ENCODE results near the gene RNU4-1.

Gene RNU4-1

DNA sequence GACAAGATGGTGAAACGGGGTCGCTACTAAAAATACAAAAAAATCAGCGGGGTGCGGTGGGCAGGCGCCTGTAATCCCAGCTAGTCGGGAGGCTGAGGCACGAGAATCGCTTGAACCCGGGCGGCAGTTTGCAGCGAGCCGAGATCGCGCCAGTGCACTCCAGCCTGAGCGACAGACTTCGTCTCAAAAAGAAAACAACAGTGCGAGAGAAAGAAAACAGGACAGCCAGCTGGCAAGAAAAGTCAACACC lies 701 bp downstream of the RNU4-1 start (continued):
- TF ChIP-seq, protein P1, sequence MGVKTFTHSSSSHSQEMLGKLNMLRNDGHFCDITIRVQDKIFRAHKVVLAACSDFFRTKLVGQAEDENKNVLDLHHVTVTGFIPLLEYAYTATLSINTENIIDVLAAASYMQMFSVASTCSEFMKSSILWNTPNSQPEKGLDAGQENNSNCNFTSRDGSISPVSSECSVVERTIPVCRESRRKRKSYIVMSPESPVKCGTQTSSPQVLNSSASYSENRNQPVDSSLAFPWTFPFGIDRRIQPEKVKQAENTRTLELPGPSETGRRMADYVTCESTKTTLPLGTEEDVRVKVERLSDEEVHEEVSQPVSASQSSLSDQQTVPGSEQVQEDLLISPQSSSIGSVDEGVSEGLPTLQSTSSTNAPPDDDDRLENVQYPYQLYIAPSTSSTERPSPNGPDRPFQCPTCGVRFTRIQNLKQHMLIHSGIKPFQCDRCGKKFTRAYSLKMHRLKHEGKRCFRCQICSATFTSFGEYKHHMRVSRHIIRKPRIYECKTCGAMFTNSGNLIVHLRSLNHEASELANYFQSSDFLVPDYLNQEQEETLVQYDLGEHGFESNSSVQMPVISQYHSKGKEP (tag by site-specific recombination; IDR thresholded peaks at IDR 0.05): no peak
- TF ChIP-seq HOXD13 (CRISPR knock-in tag; IDR thresholded peaks at IDR 0.05; ENCODE audit: borderline replicate concordance) (no peak), ZBTB1 (tag by site-specific recombination; IDR thresholded peaks at IDR 0.05) (0 out of 2 replicates have a peak, but pooled peaks have one; percentile 86), ZNF266 (tag by site-specific recombination; IDR thresholded peaks at IDR 0.05; ENCODE audit: low read depth) (no peak), ZNF501 (tag by site-specific recombination; IDR thresholded peaks at IDR 0.05) (0 out of 2 replicates have a peak, but pooled peaks have one; percentile 7), ZFHX2 (tag by site-specific recombination; conservative IDR thresholded peaks at IDR 0.05) (no peak), ZNF585B (tag by site-specific recombination; IDR thresholded peaks at IDR 0.05) (no peak), GLI4 (tag by site-specific recombination; IDR thresholded peaks at IDR 0.05) (peak; percentile 65; the same call in 1 of the 2 replicates), REPIN1 (tag by site-specific recombination; IDR thresholded peaks at IDR 0.05; ENCODE audit: low read depth) (no peak), ZNF621 (tag by site-specific recombination; IDR thresholded peaks at IDR 0.05) (no peak), ZNF777 (tag by site-specific recombination; IDR thresholded peaks at IDR 0.05; ENCODE audit: borderline replicate concordance) (no peak), ZNF544 (tag by site-specific recombination; IDR thresholded peaks at IDR 0.05) (no peak), ZNF214 (tag by site-specific recombination; IDR thresholded peaks at IDR 0.05; ENCODE audit: borderline replicate concordance) (no peak), ZNF184 (tag by site-specific recombination; IDR thresholded peaks at IDR 0.05) (no peak)
- TF ChIP-seq, protein P2, sequence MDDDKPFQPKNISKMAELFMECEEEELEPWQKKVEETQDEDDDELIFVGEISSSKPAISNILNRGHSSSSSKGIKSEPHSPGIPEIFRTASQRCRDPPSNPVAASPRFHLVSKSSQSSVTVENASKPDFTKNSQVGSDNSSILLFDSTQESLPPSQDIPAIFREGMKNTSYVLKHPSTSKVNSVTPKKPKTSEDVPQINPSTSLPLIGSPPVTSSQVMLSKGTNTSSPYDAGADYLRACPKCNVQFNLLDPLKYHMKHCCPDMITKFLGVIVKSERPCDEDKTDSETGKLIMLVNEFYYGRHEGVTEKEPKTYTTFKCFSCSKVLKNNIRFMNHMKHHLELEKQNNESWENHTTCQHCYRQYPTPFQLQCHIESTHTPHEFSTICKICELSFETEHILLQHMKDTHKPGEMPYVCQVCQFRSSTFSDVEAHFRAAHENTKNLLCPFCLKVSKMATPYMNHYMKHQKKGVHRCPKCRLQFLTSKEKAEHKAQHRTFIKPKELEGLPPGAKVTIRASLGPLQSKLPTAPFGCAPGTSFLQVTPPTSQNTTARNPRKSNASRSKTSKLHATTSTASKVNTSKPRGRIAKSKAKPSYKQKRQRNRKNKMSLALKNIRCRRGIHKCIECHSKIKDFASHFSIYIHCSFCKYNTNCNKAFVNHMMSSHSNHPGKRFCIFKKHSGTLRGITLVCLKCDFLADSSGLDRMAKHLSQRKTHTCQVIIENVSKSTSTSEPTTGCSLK (tag by site-specific recombination; IDR thresholded peaks at IDR 0.05): no peak
- TF ChIP-seq, protein P3, sequence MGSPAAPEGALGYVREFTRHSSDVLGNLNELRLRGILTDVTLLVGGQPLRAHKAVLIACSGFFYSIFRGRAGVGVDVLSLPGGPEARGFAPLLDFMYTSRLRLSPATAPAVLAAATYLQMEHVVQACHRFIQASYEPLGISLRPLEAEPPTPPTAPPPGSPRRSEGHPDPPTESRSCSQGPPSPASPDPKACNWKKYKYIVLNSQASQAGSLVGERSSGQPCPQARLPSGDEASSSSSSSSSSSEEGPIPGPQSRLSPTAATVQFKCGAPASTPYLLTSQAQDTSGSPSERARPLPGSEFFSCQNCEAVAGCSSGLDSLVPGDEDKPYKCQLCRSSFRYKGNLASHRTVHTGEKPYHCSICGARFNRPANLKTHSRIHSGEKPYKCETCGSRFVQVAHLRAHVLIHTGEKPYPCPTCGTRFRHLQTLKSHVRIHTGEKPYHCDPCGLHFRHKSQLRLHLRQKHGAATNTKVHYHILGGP (tag by site-specific recombination; IDR thresholded peaks at IDR 0.05): 0 out of 2 replicates have a peak, but pooled peaks have one; percentile 3
- TF ChIP-seq, protein P4, sequence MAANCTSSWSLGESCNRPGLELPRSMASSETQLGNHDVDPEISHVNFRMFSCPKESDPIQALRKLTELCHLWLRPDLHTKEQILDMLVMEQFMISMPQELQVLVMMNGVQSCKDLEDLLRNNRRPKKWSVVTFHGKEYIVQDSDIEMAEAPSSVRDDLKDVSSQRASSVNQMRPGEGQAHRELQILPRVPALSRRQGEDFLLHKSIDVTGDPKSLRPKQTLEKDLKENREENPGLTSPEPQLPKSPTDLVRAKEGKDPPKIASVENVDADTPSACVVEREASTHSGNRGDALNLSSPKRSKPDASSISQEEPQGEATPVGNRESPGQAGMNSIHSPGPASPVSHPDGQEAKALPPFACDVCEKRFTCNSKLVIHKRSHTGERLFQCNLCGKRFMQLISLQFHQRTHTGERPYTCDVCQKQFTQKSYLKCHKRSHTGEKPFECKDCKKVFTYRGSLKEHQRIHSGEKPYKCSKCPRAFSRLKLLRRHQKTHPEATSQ (tag by site-specific recombination; IDR thresholded peaks at IDR 0.05): peak; percentile 91; the same call in 1 of the 2 replicates
- TF ChIP-seq, protein P5, sequence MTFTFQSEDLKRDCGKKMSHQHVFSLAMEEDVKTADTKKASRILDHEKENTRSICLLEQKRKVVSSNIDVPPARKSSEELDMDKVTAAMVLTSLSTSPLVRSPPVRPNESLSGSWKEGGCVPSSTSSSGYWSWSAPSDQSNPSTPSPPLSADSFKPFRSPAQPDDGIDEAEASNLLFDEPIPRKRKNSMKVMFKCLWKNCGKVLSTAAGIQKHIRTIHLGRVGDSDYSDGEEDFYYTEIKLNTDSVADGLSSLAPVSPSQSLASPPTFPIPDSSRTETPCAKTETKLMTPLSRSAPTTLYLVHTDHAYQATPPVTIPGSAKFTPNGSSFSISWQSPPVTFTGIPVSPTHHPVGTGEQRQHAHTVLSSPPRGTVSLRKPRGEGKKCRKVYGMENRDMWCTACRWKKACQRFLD (tag by site-specific recombination; IDR thresholded peaks at IDR 0.05): no peak
- TF ChIP-seq, protein P6, sequence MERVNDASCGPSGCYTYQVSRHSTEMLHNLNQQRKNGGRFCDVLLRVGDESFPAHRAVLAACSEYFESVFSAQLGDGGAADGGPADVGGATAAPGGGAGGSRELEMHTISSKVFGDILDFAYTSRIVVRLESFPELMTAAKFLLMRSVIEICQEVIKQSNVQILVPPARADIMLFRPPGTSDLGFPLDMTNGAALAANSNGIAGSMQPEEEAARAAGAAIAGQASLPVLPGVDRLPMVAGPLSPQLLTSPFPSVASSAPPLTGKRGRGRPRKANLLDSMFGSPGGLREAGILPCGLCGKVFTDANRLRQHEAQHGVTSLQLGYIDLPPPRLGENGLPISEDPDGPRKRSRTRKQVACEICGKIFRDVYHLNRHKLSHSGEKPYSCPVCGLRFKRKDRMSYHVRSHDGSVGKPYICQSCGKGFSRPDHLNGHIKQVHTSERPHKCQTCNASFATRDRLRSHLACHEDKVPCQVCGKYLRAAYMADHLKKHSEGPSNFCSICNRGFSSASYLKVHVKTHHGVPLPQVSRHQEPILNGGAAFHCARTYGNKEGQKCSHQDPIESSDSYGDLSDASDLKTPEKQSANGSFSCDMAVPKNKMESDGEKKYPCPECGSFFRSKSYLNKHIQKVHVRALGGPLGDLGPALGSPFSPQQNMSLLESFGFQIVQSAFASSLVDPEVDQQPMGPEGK (tag by site-specific recombination; IDR thresholded peaks at IDR 0.05): no peak
- TF ChIP-seq, protein P7, sequence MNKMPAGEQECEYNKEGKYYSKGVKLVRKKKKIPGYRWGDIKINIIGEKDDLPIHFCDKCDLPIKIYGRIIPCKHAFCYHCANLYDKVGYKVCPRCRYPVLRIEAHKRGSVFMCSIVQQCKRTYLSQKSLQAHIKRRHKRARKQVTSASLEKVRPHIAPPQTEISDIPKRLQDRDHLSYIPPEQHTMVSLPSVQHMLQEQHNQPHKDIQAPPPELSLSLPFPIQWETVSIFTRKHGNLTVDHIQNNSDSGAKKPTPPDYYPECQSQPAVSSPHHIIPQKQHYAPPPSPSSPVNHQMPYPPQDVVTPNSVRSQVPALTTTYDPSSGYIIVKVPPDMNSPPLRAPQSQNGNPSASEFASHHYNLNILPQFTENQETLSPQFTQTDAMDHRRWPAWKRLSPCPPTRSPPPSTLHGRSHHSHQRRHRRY (tag by site-specific recombination; IDR thresholded peaks at IDR 0.05): peak; percentile 60; the same call in 1 of the 2 replicates
- TF ChIP-seq, protein P8, sequence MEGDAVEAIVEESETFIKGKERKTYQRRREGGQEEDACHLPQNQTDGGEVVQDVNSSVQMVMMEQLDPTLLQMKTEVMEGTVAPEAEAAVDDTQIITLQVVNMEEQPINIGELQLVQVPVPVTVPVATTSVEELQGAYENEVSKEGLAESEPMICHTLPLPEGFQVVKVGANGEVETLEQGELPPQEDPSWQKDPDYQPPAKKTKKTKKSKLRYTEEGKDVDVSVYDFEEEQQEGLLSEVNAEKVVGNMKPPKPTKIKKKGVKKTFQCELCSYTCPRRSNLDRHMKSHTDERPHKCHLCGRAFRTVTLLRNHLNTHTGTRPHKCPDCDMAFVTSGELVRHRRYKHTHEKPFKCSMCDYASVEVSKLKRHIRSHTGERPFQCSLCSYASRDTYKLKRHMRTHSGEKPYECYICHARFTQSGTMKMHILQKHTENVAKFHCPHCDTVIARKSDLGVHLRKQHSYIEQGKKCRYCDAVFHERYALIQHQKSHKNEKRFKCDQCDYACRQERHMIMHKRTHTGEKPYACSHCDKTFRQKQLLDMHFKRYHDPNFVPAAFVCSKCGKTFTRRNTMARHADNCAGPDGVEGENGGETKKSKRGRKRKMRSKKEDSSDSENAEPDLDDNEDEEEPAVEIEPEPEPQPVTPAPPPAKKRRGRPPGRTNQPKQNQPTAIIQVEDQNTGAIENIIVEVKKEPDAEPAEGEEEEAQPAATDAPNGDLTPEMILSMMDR (tag by site-specific recombination; IDR thresholded peaks at IDR 0.05): peak; percentile 14; the same call in 1 of the 2 replicates
